Neural crest cell (in vitro differentiated cells): ENCODE measurements around the gene FILIP1. TPM values are rescaled to one million over a fixed set of nuclear protein-coding genes. Genes with fewer than 3 reads are reported as not detected.

Source experiments
- DNase-seq: peaks from one replicate; pipeline ENCODE4 v3.0.0; 2021; ENCODE audit warnings: low read depth, mixed read lengths, low spot score
- H3K27ac Mint-ChIP-seq: one replicate; pipeline ENCODE4 v1.8.0; 2021; ENCODE audit warnings: mild to moderate bottlenecking, mixed read lengths; ENCODE audit not compliant: unreplicated experiment
- H3K27me3 Mint-ChIP-seq: 2 replicates; pipeline ENCODE4 v1.8.0; 2021; ENCODE audit warnings: low read depth, mild to moderate bottlenecking, mixed read lengths
- H3K36me3 Mint-ChIP-seq: 2 replicates; pipeline ENCODE4 v1.8.0; 2021; ENCODE audit warnings: low read depth, mild to moderate bottlenecking, mixed read lengths
- H3K4me1 Mint-ChIP-seq: 2 replicates; pipeline ENCODE4 v1.8.0; 2021; ENCODE audit warnings: mixed read lengths
- H3K4me3 Mint-ChIP-seq: one replicate; pipeline ENCODE4 v1.8.0; 2021; ENCODE audit warnings: mild to moderate bottlenecking, mixed read lengths
- H3K9me3 Mint-ChIP-seq: 2 replicates; pipeline ENCODE4 v1.8.0; 2021; ENCODE audit warnings: mixed read lengths
- CTCF ChIP-seq: fragments of 200-600 bp; sonication (generic); conservative IDR thresholded peaks from 2 replicates; pipeline ENCODE4 v1.5.0; 2021; ENCODE audit warnings: antibody characterized with exemption, mild to moderate bottlenecking
- total RNA-seq: library from RNA; stranded (reverse); gene quantifications from 2 replicates; pipeline ENCODE4 v1.2.1, GENCODE V29; 2021

FILIP1 gene
- total RNA-seq, 1 donor from 2014 or later = 0.79 TPM

- no peaks in the 10 kb centered on the region for H3K36me3 Mint-ChIP-seq
- no peaks in the 10 kb centered on the region for H3K27me3 Mint-ChIP-seq
- no peak overlapping the region for H3K4me3 Mint-ChIP-seq
- no peak for TF ChIP-seq CTCF
- H3K9me3 Mint-ChIP-seq = no peaks in the 10 kb centered on the region
- H3K27ac Mint-ChIP-seq = no peak overlapping the region
- no peak for DNase-seq
- no peaks in the 10 kb centered on the region for H3K4me1 Mint-ChIP-seq
Measured at GRCh38 chr6:75481936-75482593, 11.5 kb downstream of the FILIP1 start.

- Mint-ChIP-seq H3K36me3 (no peaks in the 10 kb centered on the region), H3K4me1 (no peaks in the 10 kb centered on the region), H3K9me3 (no peaks in the 10 kb centered on the region), H3K4me3 (no peak overlapping the region), H3K27me3 (no peaks in the 10 kb centered on the region), H3K27ac (no peak overlapping the region)
- no peak for DNase-seq
- TF ChIP-seq CTCF = no peak
Measured at GRCh38 chr6:75481394-75481793, 12.2 kb downstream of the FILIP1 start.

GRCh38 chr6:75480425-75480824 is 13.2 kb downstream of the FILIP1 start:
- DNase-seq = no peak
- H3K4me1 Mint-ChIP-seq = no peaks in the 10 kb centered on the region
- H3K9me3 Mint-ChIP-seq = no peaks in the 10 kb centered on the region
- TF ChIP-seq CTCF = no peak
- H3K27me3 Mint-ChIP-seq = no peaks in the 10 kb centered on the region
- no peak overlapping the region for H3K27ac Mint-ChIP-seq
- no peak overlapping the region for H3K4me3 Mint-ChIP-seq
- H3K36me3 Mint-ChIP-seq = no peaks in the 10 kb centered on the region

- Mint-ChIP-seq H3K27ac (no peak overlapping the region), H3K4me3 (no peak overlapping the region), H3K4me1 (no peaks in the 10 kb centered on the region), H3K9me3 (no peaks in the 10 kb centered on the region), H3K27me3 (no peaks in the 10 kb centered on the region), H3K36me3 (no peaks in the 10 kb centered on the region)
- no peak for TF ChIP-seq CTCF
- DNase-seq = no peak
Measured at GRCh38 chr6:75479712-75480111, 13.9 kb downstream of the FILIP1 start.

GRCh38 chr6:75478929-75479328 is 14.7 kb downstream of the FILIP1 start:
- Mint-ChIP-seq H3K4me3 (no peak overlapping the region), H3K36me3 (no peaks in the 10 kb centered on the region), H3K27ac (no peak overlapping the region), H3K9me3 (no peaks in the 10 kb centered on the region), H3K27me3 (no peaks in the 10 kb centered on the region), H3K4me1 (no peaks in the 10 kb centered on the region)
- TF ChIP-seq CTCF = no peak
- no peak for DNase-seq
